Ammon's horn (tissue), 1 donor: ENCODE results near the gene ZNF566.

Experiments used
- DNase-seq: peaks from one replicate; pipeline ENCODE4 v3.0.0-alpha.2; 2016; ENCODE audit warnings: low spot score

The ZNF566 gene

GRCh38 chr19:36441339-36441738, 48.0 kb downstream of the ZNF566 start:
- no peak for DNase-seq

DNA sequence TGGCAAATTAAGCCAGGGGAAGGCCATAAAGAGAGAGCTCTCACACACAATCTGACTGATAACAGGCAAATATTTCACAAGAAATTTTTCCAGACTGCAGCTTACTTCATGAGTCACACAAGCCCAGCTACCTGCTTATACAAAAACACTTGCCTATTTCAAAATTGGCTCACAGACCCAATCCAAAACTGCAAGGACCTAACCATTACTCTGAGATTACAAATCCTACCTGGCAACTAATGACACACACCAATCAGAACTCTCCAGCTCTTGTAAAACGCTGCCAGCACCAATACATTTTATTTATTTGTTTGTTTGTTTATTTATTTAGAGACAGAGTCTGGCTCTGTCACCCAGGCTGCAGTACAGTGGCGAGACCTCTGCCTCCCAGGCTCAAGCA, 52.8 kb downstream of the ZNF566 start:
- no peak for DNase-seq

DNA sequence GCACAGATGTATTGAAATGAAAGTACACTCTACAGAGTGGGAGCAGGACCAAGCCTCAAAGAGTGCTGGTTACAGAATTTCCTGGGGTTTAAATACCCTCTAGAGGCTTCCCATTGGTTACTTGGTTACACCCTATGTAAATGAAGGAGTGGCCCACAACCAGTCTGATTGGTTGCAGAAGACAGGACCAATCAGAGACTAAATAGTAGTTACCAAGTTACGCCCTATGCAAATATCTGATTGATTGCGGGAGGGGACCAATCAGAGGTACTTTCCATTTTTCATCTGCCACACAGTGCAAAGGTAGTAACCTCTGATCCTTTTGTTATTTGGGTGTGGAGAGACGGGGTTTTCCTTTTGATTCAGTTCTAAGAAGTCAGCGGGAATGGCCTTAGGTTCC, 65.4 kb downstream of the ZNF566 start:
- no peak for DNase-seq

GRCh38 chr19:36421749-36422481, 67.4 kb downstream of the ZNF566 start:
- no peak for DNase-seq

- DNase-seq: peak; percentile 12
Observed at GRCh38 chr19:36420961-36421748, 68.2 kb downstream of the ZNF566 start.

- DNase-seq: peak; percentile 82
Observed at GRCh38 chr19:36418287-36419001, 70.9 kb downstream of the ZNF566 start, which contains the start of gene ZFP82. ZFP82 (minus strand) TSS chr19:36418644; CDS start chr19:36409789, 8,855 bp downstream.

- DNase-seq: no peak
Observed at GRCh38 chr19:36417752-36418286, 71.5 kb downstream of the ZNF566 start.

DNA sequence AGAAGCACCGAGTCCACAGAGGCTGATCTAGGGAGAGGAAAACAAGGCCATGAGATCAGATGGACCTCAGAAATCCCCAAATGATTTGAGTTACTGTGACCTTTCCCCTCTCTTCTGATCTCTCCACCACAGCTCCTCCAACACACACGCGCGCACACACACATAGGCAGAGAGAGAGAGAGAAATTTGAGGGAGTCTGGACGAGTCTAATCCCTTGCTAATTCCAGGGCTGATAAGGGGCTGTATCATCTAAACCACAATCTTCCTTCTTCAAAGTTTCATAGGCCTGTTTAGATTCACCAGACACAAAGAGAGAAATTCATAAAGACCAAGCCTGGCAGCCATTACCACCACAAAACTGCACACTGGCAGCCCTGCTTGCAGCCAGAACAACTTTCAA, 79.5 kb downstream of the ZNF566 start:
- DNase-seq: no peak

DNA sequence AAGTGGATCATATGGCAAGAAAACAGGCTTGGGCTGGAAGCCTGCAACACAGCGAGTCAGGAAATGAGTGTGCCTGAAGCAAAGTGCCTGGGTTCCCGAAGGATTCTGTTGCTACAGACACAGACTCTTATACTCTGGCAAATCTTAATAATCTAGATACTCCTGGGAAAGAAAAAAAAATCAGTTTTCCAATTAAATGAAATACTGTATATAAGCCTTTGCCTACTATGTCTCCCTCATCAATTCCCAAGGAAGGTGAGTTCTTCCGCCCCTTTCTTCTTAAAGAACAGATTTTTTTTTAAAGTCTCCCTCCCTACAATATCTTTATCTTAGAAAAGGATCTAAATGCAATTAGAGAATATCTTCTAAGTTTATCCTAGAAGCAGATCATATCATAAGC, 81.3 kb downstream of the ZNF566 start:
- DNase-seq: no peak

GRCh38 chr19:36404498-36404897, 84.9 kb downstream of the ZNF566 start:
- DNase-seq: no peak

- no peak for DNase-seq
Observed at GRCh38 chr19:36401475-36401874, 87.9 kb downstream of the ZNF566 start.

DNA sequence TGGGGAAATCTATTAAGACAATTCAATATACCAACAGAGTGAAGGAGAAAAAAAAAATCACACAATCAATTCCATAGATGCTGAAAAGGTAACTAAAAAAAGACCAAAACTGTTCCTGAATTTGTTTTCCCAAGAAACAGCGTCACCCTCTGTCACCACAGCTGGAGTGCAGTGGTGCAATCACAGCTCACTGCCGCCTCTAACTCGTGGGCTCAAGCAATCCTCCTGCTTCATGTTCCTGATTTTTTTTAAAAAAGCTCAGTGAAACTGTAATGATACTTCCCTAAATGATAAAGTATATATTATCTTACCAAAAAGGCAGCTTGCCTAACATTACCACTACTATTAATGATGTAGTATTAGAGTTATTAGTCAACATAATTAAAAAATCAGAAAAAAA, 90.8 kb downstream of the ZNF566 start:
- DNase-seq: no peak
